Caco-2 (cell line): ENCODE measurements around the gene SIRPG. TPM values are rescaled to one million over a fixed set of nuclear protein-coding genes. Genes with fewer than 3 reads are reported as not detected.
"Not testable (repeated sequence)": the region's sequence is repeated elsewhere in the genome, so short reads cannot be mapped to it uniquely, and the experiment has no call there.

Source experiments
- BruUV-seq: library from RNA; stranded (reverse); fragments of 400-500 nt; replicated peaks from 2 replicates; lab custom pipeline; 2021; lab: Mats Ljungman, UMichigan
- CTCF ChIA-PET: fragments of 300-600 bp; sonication (Branson Sonifier 250); formaldehyde crosslinking; loops from one replicate; lab custom pipeline; 2022; ENCODE audit warnings: antibody characterized with exemption; lab: Charles Lee
- POLR2A ChIA-PET: fragments of 300-600 bp; sonication (Branson Sonifier 250); formaldehyde crosslinking; loops from one replicate; lab custom pipeline; 2022; ENCODE audit warnings: antibody characterized with exemption; lab: Charles Lee
- DNase-seq, 2 experiments: peaks; one replicate each; pipeline versions ENCODE4 v3.0.0 to v3.0.0-alpha.2; 2020 to 2022
- H3K27me3 ChIP-seq: replicated peaks from 2 replicates; pipeline ENCODE4 v1.6.0; 2011; ENCODE audit warnings: low read length; ENCODE audit not compliant: control insufficient read depth, insufficient read depth
- H3K36me3 ChIP-seq: 2 replicates; pipeline ENCODE4 v1.5.1; 2011; ENCODE audit warnings: low read length; ENCODE audit not compliant: control insufficient read depth, insufficient read depth
- H3K4me1 ChIP-seq: fragments of 250-450 bp; sonication (Bioruptor Pico); 2 replicates; pipeline ENCODE4 v1.5.1; 2020; ENCODE audit warnings: mild to moderate bottlenecking
- H3K4me3 ChIP-seq: 2 replicates; pipeline ENCODE4 v1.5.1; 2011; ENCODE audit warnings: low read depth, mild to moderate bottlenecking, control low read depth, low read length
- H3K9me3 ChIP-seq: fragments of 250-450 bp; sonication (Bioruptor Pico); 2 replicates; pipeline ENCODE4 v1.5.1; 2020; ENCODE audit warnings: mild to moderate bottlenecking, moderate library complexity
- H3K27ac Mint-ChIP-seq: one replicate; pipeline ENCODE4 v1.8.0; 2022; ENCODE audit warnings: mixed read lengths; ENCODE audit not compliant: unreplicated experiment
- H3K27me3 Mint-ChIP-seq: one replicate; pipeline ENCODE4 v1.8.0; 2022; ENCODE audit warnings: mixed read lengths; ENCODE audit not compliant: insufficient read depth, unreplicated experiment
- H3K36me3 Mint-ChIP-seq: one replicate; pipeline ENCODE4 v1.8.0; 2022; ENCODE audit warnings: mild to moderate bottlenecking, mixed read lengths; ENCODE audit not compliant: insufficient read depth, unreplicated experiment
- H3K4me1 Mint-ChIP-seq: one replicate; pipeline ENCODE4 v1.8.0; 2022; ENCODE audit warnings: low read depth, mixed read lengths; ENCODE audit not compliant: unreplicated experiment
- H3K4me3 Mint-ChIP-seq: one replicate; pipeline ENCODE4 v1.8.0; 2022; ENCODE audit warnings: mild to moderate bottlenecking, moderate library complexity, mixed read lengths; ENCODE audit not compliant: unreplicated experiment
- H3K9me3 Mint-ChIP-seq: one replicate; pipeline ENCODE4 v1.8.0; 2022; ENCODE audit warnings: mixed read lengths; ENCODE audit not compliant: unreplicated experiment
- CTCF ChIP-seq, 2 experiments: fragments of 200-600 bp in 1 of 2; IDR thresholded peaks; 1 replicate in 1 of 2; 2 replicates in 1 of 2; pipeline versions ENCODE4 v1.5.1 to v1.8.0; 2011 to 2022; ENCODE audit warnings: antibody characterized with exemption in 1 of 2, control low read depth in 1 of 2, inconsistent platforms in 1 of 2, low read depth in 1 of 2, low read length in 1 of 2, mild to moderate bottlenecking in 1 of 2, moderate library complexity in 1 of 2; ENCODE audit not compliant: insufficient read depth in 1 of 2, severe bottlenecking in 1 of 2, unreplicated experiment in 1 of 2
- intact Hi-C: fragments of 100-400 bp; cut with micrococcal nuclease; formaldehyde crosslinking; loops from one replicate; pipeline ENCODE4 v1.10.0; 2022; ENCODE audit not compliant: unreplicated experiment
- total RNA-seq: library from RNA; stranded (reverse); gene quantifications from 2 replicates; pipeline ENCODE4 v1.2.3, GENCODE V29; 2022

The SIRPG gene
- total RNA-seq, 1 experiment from 2014 or later, result not detected

DNA sequence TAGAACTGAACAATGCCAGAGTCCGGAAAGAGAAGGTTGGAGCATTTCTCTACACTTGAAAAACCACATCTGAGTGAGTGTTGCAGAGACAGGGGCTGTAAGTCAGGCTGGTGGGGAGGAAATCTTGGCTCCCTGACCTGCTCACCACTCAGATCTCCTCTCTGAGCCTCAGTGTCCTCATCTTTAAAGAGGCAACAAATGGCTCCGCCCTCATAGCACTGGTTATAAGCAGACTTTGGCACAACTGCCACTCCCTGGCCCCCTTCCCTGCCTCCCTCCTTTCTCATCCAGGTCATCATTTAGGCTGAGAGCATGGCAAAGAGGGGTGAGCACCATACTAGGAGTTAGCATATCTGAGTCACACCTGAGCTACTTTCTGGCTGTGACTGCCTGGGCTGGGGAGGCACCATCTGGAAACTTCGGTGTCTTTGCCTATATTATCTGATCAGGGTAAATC, 10.6 kb downstream of the SIRPG start:
- ChIA-PET CTCF (no interaction called here), POLR2A (no interaction called here)
- Histone ChIP-seq H3K4me3 (no peak overlapping the region), H3K9me3 (no peaks in the 10 kb centered on the region), H3K4me1 (no peaks in the 10 kb centered on the region), H3K36me3 (no peaks in the 10 kb centered on the region), H3K27me3 (no peaks in the 10 kb centered on the region)
- no TSS peak for BruUV-seq
- no peaks in the 10 kb centered on the region for H3K9me3 Mint-ChIP-seq
- no peak for DNase-seq
- no peaks in the 10 kb centered on the region for H3K4me1 Mint-ChIP-seq
- no peak for TF ChIP-seq CTCF (IDR thresholded peaks at IDR 0.05; ENCODE audit: insufficient read depth in 1 of 2, low read depth in 1 of 2, low read length in 1 of 2, severe bottlenecking in 1 of 2, unreplicated experiment in 1 of 2)
- H3K27ac Mint-ChIP-seq, result no peak overlapping the region
- H3K36me3 Mint-ChIP-seq, result no peaks in the 10 kb centered on the region
- intact Hi-C loops, result no loop called here
- no peak overlapping the region for H3K4me3 Mint-ChIP-seq
- H3K27me3 Mint-ChIP-seq, result peaks cover 11% of the 10 kb centered on the region

DNA sequence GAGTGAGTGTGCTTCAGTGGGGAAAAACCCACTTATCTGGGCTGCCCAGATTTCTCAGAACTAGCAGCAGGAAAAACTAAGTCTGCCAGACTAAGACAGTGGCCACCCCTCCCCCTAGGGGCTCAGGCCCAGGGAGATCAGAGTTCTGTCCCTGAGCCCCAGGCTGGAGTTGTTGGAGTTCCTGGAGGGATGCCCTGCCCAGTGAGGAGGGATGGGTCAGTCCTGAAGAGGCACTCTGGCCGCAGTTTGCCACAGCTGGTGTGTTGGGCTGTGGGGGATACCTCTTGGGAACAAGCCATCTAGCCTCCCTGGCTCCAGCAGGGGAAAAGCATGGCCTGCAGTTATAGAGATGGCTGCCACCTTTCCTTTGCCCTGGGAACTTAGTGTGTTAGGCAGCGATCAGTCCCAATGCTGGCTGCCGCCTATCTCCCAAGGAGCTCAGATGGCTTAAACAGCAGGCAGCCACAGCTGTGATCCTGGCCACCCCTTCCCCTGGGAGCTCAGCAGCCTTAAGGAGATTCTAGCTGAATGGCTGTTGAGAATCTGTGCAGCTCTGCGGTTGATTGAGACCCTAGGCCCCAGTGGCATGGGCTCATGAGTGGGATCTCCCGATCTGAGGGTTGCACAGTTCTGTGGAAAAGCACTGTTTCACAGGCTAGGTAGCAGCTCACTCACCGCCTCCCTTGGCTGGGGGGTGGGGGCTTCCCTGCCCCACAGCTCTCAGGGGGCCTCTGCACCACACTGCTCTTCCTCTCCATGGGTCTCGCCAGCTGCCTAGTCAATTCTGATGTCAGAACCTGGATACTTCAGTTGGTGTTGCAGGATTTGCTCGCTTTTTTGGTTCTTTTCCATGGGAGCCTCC, 13.2 kb downstream of the SIRPG start:
- Mint-ChIP-seq H3K27ac (no peak overlapping the region), H3K4me3 (no peak overlapping the region), H3K27me3 (peaks cover 3% of the 10 kb centered on the region), H3K4me1 (no peaks in the 10 kb centered on the region), H3K36me3 (no peaks in the 10 kb centered on the region), H3K9me3 (no peaks in the 10 kb centered on the region)
- ChIA-PET CTCF (no interaction called here), POLR2A (no interaction called here)
- no peak for DNase-seq
- Histone ChIP-seq H3K4me1 (no peaks in the 10 kb centered on the region), H3K27me3 (no peaks in the 10 kb centered on the region), H3K4me3 (no peak overlapping the region), H3K36me3 (no peaks in the 10 kb centered on the region), H3K9me3 (peaks cover 5% of the 10 kb centered on the region; the same call in 1 of the 2 replicates)
- no peak for TF ChIP-seq CTCF (IDR thresholded peaks at IDR 0.05; ENCODE audit: insufficient read depth in 1 of 2, low read depth in 1 of 2, low read length in 1 of 2, severe bottlenecking in 1 of 2, unreplicated experiment in 1 of 2)
- no TSS peak for BruUV-seq
- intact Hi-C loops, result no loop called here

DNA sequence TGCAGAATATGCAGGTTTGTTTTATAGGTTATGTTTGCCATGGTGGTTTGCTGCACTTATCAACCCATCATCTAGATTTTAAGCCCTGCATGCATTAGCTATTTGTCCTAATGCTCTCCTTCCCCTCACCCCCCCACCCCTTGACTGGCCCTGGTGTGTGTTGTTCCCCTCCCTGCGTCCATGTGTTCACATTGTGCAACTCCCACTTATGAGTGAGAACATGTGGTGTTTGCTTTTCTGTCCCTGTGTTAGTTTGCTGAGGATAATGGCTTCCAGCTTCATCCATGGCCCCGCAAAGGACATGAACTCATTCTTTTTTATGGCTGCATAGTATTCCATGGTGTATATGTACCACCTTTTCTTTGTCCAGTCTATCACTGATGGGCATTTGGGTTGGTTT, 18.9 kb downstream of the SIRPG start:
- CTCF ChIA-PET, H3K36me3 Mint-ChIP-seq: not testable (repeated sequence)

More for the DNA sequence above, 18.9 kb downstream of the SIRPG start:
- H3K36me3 ChIP-seq, H3K27me3 Mint-ChIP-seq, H3K4me1 ChIP-seq, H3K4me3 ChIP-seq, DNase-seq, H3K4me3 Mint-ChIP-seq, H3K27me3 ChIP-seq, H3K9me3 ChIP-seq, H3K9me3 Mint-ChIP-seq, H3K27ac Mint-ChIP-seq, intact Hi-C loops, POLR2A ChIA-PET, H3K4me1 Mint-ChIP-seq, BruUV-seq: not testable (repeated sequence)
